Ascending aorta (tissue), 2 donors: ENCODE data around the gene CCBE1. TPM values are rescaled to one million over a fixed set of nuclear protein-coding genes. Genes with fewer than 3 reads are reported as not detected.

Experiments
- DNase-seq, 2 donors: peaks; one replicate each; pipeline ENCODE4 v3.0.0-alpha.2; 2019; ENCODE audit warnings: low spot score in 2 of 2
- H3K27ac ChIP-seq, 2 donors: fragments of 200-600 bp; sonication (generic); one replicate each; pipeline ENCODE4 v1.5.1; 2016 to 2017; ENCODE audit warnings: mild to moderate bottlenecking in 1 of 2
- H3K27me3 ChIP-seq: fragments of 200-600 bp; sonication (generic); one replicate; pipeline ENCODE4 v1.5.1; 2017
- H3K36me3 ChIP-seq, 2 donors: fragments of 200-600 bp; sonication (generic); one replicate each; pipeline ENCODE4 v1.5.1; 2016
- H3K4me1 ChIP-seq, 2 donors: fragments of 200-600 bp; sonication (generic); one replicate each; pipeline ENCODE4 v1.5.1; 2016 to 2017; ENCODE audit warnings: mild to moderate bottlenecking in 1 of 2
- H3K4me3 ChIP-seq, 2 donors: fragments of 200-600 bp; sonication (generic); one replicate each; pipeline ENCODE4 v1.5.1; 2016 to 2017; ENCODE audit warnings: mild to moderate bottlenecking in 1 of 2
- H3K9me3 ChIP-seq, 2 donors: fragments of 200-600 bp; sonication (generic); one replicate each; pipeline ENCODE4 v1.5.1; 2016
- CTCF ChIP-seq, 3 experiments: fragments of 200-600 bp in 2 of 3; fragments of 450-650 bp in 1 of 3; sonication (generic) in 2 of 3; IDR thresholded peaks; one replicate each; pipeline ENCODE4 v1.5.1; 2016 to 2019; ENCODE audit warnings: antibody characterized with exemption in 3 of 3, mild to moderate bottlenecking in 1 of 3, moderate library complexity in 1 of 3
- intact Hi-C: fragments of 100-400 bp; cut with DNase I; formaldehyde crosslinking; loops from one replicate; pipeline ENCODE4 v1.15.1; 2023
- total RNA-seq: library from RNA; depleted of rRNA; stranded (reverse); fragments of >200 nt; gene quantifications from one replicate; pipeline ENCODE4 v1.1.0, GENCODE V29; 2016

Gene CCBE1
- total RNA-seq, 1 donor from 2014 or later = 0.32 TPM

- intact Hi-C loops = loop anchor here (5.0 kb wide), 1 partner anchor 123 kb away; no protein-coding TSS in a partner anchor
- no peak for TF ChIP-seq CTCF (IDR thresholded peaks at IDR 0.05)
- Histone ChIP-seq H3K27me3 (no peaks in the 10 kb centered on the region), H3K36me3 (no peaks in the 10 kb centered on the region), H3K9me3 (no peaks in the 10 kb centered on the region), H3K4me1 (peaks cover 0 to 6% of the 10 kb centered on the region in 2 donors), H3K27ac (no peak overlapping the region), H3K4me3 (no peak overlapping the region)
- DNase-seq = no peak
These were observed 1.8 kb upstream of the CCBE1 start for GRCh38 chr18:59699061-59699460.

- no peaks in the 10 kb centered on the region for H3K36me3 ChIP-seq
- no peak for DNase-seq
- H3K27ac ChIP-seq = no peak overlapping the region
- intact Hi-C loops = loop anchor here (5.0 kb wide), 1 partner anchor 126 kb away; no protein-coding TSS in a partner anchor
- TF ChIP-seq CTCF (IDR thresholded peaks at IDR 0.05) = no peak
- H3K4me3 ChIP-seq = peak overlapping the region; percentile 42 to 48
- peaks cover 0 to 6% of the 10 kb centered on the region in 2 donors for H3K4me1 ChIP-seq
- no peaks in the 10 kb centered on the region for H3K9me3 ChIP-seq
- no peaks in the 10 kb centered on the region for H3K27me3 ChIP-seq
These were observed 650 bp downstream of the CCBE1 start for GRCh38 chr18:59696311-59697235.

- H3K4me3 ChIP-seq = no peak overlapping the region
- intact Hi-C loops = loop anchor here (5.0 kb wide), 1 partner anchor 127 kb away; no protein-coding TSS in a partner anchor
- no peaks in the 10 kb centered on the region for H3K9me3 ChIP-seq
- no peaks in the 10 kb centered on the region for H3K36me3 ChIP-seq
- peaks cover 0 to 6% of the 10 kb centered on the region in 2 donors for H3K4me1 ChIP-seq
- H3K27me3 ChIP-seq = no peaks in the 10 kb centered on the region
- no peak overlapping the region for H3K27ac ChIP-seq
- no peak for TF ChIP-seq CTCF (IDR thresholded peaks at IDR 0.05)
- DNase-seq = no peak
These were observed 1.7 kb downstream of the CCBE1 start for GRCh38 chr18:59695551-59695950.

- Histone ChIP-seq H3K4me3 (no peak overlapping the region), H3K36me3 (no peaks in the 10 kb centered on the region), H3K27ac (no peak overlapping the region), H3K9me3 (no peaks in the 10 kb centered on the region), H3K27me3 (no peaks in the 10 kb centered on the region), H3K4me1 (peaks cover 0 to 6% of the 10 kb centered on the region in 2 donors)
- intact Hi-C loops = loop anchor here (5.0 kb wide), 1 partner anchor 127 kb away; no protein-coding TSS in a partner anchor
- no peak for DNase-seq
- no peak for TF ChIP-seq CTCF (IDR thresholded peaks at IDR 0.05)
These were observed 2.4 kb downstream of the CCBE1 start for GRCh38 chr18:59694824-59695223.

- Histone ChIP-seq H3K4me3 (no peak overlapping the region), H3K27ac (no peak overlapping the region), H3K36me3 (no peaks in the 10 kb centered on the region), H3K4me1 (peaks cover 0 to 3% of the 10 kb centered on the region in 2 donors), H3K27me3 (no peaks in the 10 kb centered on the region), H3K9me3 (no peaks in the 10 kb centered on the region)
- intact Hi-C loops = no loop called here
- TF ChIP-seq CTCF (IDR thresholded peaks at IDR 0.05) = no peak
- no peak for DNase-seq
These were observed 5.2 kb downstream of the CCBE1 start for GRCh38 chr18:59691996-59692395.
